ENCODE measurements around the gene CHN2.

DNA sequence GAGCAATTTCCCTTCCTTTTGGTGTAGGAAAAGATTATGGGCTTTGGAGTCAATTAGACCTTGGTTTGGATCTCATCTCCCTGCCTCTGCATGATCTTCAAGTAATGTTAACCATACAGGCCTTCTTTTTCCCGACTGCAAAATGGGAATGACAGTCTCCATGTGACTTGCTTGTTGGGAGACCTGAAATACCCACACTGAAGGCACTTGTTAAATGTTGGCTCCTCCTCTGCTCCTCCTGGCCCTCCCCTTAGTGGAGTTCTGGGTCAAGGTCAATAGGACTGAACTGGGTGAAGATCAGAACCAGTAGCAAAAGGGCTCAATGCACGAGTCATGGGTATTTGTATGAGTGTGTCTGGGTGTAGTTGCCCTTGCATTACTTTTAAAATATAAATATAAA lies 189.7 kb downstream of the CHN2 start:
- TF ChIP-seq POLR2AphosphoS5 (IDR thresholded peaks at IDR 0.05; ENCODE audit: low read depth, low read length), result no peak
- TF ChIP-seq, protein P1, sequence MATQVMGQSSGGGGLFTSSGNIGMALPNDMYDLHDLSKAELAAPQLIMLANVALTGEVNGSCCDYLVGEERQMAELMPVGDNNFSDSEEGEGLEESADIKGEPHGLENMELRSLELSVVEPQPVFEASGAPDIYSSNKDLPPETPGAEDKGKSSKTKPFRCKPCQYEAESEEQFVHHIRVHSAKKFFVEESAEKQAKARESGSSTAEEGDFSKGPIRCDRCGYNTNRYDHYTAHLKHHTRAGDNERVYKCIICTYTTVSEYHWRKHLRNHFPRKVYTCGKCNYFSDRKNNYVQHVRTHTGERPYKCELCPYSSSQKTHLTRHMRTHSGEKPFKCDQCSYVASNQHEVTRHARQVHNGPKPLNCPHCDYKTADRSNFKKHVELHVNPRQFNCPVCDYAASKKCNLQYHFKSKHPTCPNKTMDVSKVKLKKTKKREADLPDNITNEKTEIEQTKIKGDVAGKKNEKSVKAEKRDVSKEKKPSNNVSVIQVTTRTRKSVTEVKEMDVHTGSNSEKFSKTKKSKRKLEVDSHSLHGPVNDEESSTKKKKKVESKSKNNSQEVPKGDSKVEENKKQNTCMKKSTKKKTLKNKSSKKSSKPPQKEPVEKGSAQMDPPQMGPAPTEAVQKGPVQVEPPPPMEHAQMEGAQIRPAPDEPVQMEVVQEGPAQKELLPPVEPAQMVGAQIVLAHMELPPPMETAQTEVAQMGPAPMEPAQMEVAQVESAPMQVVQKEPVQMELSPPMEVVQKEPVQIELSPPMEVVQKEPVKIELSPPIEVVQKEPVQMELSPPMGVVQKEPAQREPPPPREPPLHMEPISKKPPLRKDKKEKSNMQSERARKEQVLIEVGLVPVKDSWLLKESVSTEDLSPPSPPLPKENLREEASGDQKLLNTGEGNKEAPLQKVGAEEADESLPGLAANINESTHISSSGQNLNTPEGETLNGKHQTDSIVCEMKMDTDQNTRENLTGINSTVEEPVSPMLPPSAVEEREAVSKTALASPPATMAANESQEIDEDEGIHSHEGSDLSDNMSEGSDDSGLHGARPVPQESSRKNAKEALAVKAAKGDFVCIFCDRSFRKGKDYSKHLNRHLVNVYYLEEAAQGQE (IDR thresholded peaks at IDR 0.05; ENCODE audit: insufficient read depth in 1 of 2, low read depth in 2 of 2, low read length in 2 of 2), result no peak
- TF ChIP-seq SIN3A (IDR thresholded peaks at IDR 0.05; ENCODE audit: borderline replicate concordance, insufficient read depth, low read length), result no peak
- no peak for TF ChIP-seq TAF1 (IDR thresholded peaks at IDR 0.05; ENCODE audit: borderline replicate concordance, insufficient read depth, low read length)

Data from PFSK-1 (cell line).